Measurements from ENCODE around the gene DTNB.
A peak's percentile ranks its signal among the peaks of the same experiment; 100 is the strongest.

Gene DTNB

GRCh38 chr2:25654801-25655200, 18.6 kb downstream of the DTNB start:
- no peak for DNase-seq (ENCODE audit: low read depth)
- TF ChIP-seq CTCF (IDR thresholded peaks at IDR 0.05; ENCODE audit: insufficient read depth, low read depth, low read length, missing control alignments), result no peak

GRCh38 chr2:25651782-25652455, 21.5 kb downstream of the DTNB start:
- DNase-seq (ENCODE audit: low read depth), result peak; percentile 55
- H3K4me3 ChIP-seq (ENCODE audit: low read length), result no peak overlapping the region
- no peak for TF ChIP-seq CTCF (IDR thresholded peaks at IDR 0.05; ENCODE audit: insufficient read depth, low read depth, low read length, missing control alignments)

More at GRCh38 chr2:25654801-25655200, 18.6 kb downstream of the DTNB start:
- no peak overlapping the region for H3K4me3 ChIP-seq (ENCODE audit: low read length)

- TF ChIP-seq CTCF (IDR thresholded peaks at IDR 0.05; ENCODE audit: insufficient read depth, low read depth, low read length, missing control alignments), result no peak
- DNase-seq (ENCODE audit: low read depth), result peak; percentile 84
- H3K4me3 ChIP-seq (ENCODE audit: low read length), result no peak overlapping the region
Observed at GRCh38 chr2:25651066-25651465, 22.3 kb downstream of the DTNB start.

GRCh38 chr2:25650256-25650655, 23.1 kb downstream of the DTNB start:
- TF ChIP-seq CTCF (IDR thresholded peaks at IDR 0.05; ENCODE audit: insufficient read depth, low read depth, low read length, missing control alignments), result no peak
- H3K4me3 ChIP-seq (ENCODE audit: low read length), result no peak overlapping the region
- DNase-seq (ENCODE audit: low read depth), result no peak

GRCh38 chr2:25649786-25650185, 23.6 kb downstream of the DTNB start:
- H3K4me3 ChIP-seq (ENCODE audit: low read length), result no peak overlapping the region
- DNase-seq (ENCODE audit: low read depth), result peak; percentile 40
- TF ChIP-seq CTCF (IDR thresholded peaks at IDR 0.05; ENCODE audit: insufficient read depth, low read depth, low read length, missing control alignments), result no peak

GRCh38 chr2:25642298-25642697, 31.1 kb downstream of the DTNB start:
- H3K4me3 ChIP-seq (ENCODE audit: low read length), result no peak overlapping the region
- no peak for DNase-seq (ENCODE audit: low read depth)
- TF ChIP-seq CTCF (IDR thresholded peaks at IDR 0.05; ENCODE audit: insufficient read depth, low read depth, low read length, missing control alignments), result no peak

GRCh38 chr2:25639696-25640095, 33.7 kb downstream of the DTNB start:
- TF ChIP-seq CTCF (IDR thresholded peaks at IDR 0.05; ENCODE audit: insufficient read depth, low read depth, low read length, missing control alignments), result no peak
- DNase-seq (ENCODE audit: low read depth), result no peak
- H3K4me3 ChIP-seq (ENCODE audit: low read length), result no peak overlapping the region

Measured in epithelial cell of esophagus (primary cell).